Measurements from ENCODE around the gene WNT9B. TPM values are rescaled to one million over a fixed set of nuclear protein-coding genes. Genes with fewer than 3 reads are reported as not detected.

WNT9B gene
- total and polyA plus RNA-seq, 2 experiments from 2014 or later: 0.17 TPM; not detected in 1

DNA sequence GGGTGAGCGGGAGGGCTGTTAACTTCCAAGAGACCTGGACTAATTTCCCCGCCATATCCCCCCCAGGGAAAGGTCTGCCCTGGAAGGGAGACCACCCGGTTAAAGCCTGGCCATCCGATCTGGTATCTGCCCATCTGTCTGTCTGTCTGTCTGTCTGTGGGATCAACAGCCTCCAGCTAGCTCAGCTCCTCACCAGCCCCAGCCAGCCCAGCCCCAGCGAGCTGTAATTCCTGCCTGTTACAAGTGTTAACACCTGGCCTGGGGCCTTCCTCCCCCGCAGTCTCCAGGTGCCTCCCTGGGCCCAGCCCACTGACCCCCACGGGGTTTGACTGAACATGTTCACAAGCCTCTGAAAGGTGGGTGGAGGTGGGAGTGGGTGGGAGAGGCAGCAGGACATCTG, 36.9 kb upstream of the WNT9B start:
- no peaks in the 10 kb centered on the region for H3K79me2 ChIP-seq (replicated peaks; ENCODE audit: insufficient read depth)
- no peak for DNase-seq (ENCODE audit: low spot score)
- H3K9me2 ChIP-seq (ENCODE audit: insufficient read depth): no peaks in the 10 kb centered on the region
- Mint-ChIP-seq H3K9me3 (no peaks in the 10 kb centered on the region; the same call in 2 of the 3 replicates), H3K4me1 (peaks cover 66% of the 10 kb centered on the region), H3K27me3 (ENCODE audit: insufficient read depth, low read depth, poor library complexity) (peaks cover 57% of the 10 kb centered on the region), H3K4me3 (no peak overlapping the region), H3K27ac (no peak overlapping the region), H3K36me3 (ENCODE audit: low read depth) (no peaks in the 10 kb centered on the region)
- peaks cover 43% of the 10 kb centered on the region for H3K4me1 ChIP-seq (ENCODE audit: insufficient read depth)
- peaks cover 64% of the 10 kb centered on the region for H3K27me3 ChIP-seq (ENCODE audit: insufficient read depth)
- ATAC-seq: no peak
- H3K4me2 ChIP-seq: peak overlapping the region; percentile 60; the same call in 1 of the 2 replicates
- no peak overlapping the region for H3K27ac ChIP-seq (ENCODE audit: low read depth)
- no peak overlapping the region for H3K4me3 ChIP-seq
- TF ChIP-seq ZNF114 (CRISPR knock-in tag; IDR thresholded peaks at IDR 0.05) (no peak), CREB1 (CRISPR knock-in tag; IDR thresholded peaks at IDR 0.05; ENCODE audit: low read depth) (no peak), NANOG (IDR thresholded peaks at IDR 0.05; ENCODE audit: borderline replicate concordance) (no peak), POLR2AphosphoS5 (IDR thresholded peaks at IDR 0.05; ENCODE audit: low read depth) (no peak), EZH2phosphoT487 (IDR thresholded peaks at IDR 0.05; ENCODE audit: unreplicated experiment) (no peak), ZNF331 (CRISPR knock-in tag; IDR thresholded peaks at IDR 0.05; ENCODE audit: low read depth) (no peak), EZH2 (IDR thresholded peaks at IDR 0.05; ENCODE audit: low read depth, unreplicated experiment) (no peak), JUNB (IDR thresholded peaks at IDR 0.05; ENCODE audit: unreplicated experiment) (no peak), STAT1 (IDR thresholded peaks at IDR 0.05; ENCODE audit: unreplicated experiment) (no peak)
- TF ChIP-seq, protein P1, sequence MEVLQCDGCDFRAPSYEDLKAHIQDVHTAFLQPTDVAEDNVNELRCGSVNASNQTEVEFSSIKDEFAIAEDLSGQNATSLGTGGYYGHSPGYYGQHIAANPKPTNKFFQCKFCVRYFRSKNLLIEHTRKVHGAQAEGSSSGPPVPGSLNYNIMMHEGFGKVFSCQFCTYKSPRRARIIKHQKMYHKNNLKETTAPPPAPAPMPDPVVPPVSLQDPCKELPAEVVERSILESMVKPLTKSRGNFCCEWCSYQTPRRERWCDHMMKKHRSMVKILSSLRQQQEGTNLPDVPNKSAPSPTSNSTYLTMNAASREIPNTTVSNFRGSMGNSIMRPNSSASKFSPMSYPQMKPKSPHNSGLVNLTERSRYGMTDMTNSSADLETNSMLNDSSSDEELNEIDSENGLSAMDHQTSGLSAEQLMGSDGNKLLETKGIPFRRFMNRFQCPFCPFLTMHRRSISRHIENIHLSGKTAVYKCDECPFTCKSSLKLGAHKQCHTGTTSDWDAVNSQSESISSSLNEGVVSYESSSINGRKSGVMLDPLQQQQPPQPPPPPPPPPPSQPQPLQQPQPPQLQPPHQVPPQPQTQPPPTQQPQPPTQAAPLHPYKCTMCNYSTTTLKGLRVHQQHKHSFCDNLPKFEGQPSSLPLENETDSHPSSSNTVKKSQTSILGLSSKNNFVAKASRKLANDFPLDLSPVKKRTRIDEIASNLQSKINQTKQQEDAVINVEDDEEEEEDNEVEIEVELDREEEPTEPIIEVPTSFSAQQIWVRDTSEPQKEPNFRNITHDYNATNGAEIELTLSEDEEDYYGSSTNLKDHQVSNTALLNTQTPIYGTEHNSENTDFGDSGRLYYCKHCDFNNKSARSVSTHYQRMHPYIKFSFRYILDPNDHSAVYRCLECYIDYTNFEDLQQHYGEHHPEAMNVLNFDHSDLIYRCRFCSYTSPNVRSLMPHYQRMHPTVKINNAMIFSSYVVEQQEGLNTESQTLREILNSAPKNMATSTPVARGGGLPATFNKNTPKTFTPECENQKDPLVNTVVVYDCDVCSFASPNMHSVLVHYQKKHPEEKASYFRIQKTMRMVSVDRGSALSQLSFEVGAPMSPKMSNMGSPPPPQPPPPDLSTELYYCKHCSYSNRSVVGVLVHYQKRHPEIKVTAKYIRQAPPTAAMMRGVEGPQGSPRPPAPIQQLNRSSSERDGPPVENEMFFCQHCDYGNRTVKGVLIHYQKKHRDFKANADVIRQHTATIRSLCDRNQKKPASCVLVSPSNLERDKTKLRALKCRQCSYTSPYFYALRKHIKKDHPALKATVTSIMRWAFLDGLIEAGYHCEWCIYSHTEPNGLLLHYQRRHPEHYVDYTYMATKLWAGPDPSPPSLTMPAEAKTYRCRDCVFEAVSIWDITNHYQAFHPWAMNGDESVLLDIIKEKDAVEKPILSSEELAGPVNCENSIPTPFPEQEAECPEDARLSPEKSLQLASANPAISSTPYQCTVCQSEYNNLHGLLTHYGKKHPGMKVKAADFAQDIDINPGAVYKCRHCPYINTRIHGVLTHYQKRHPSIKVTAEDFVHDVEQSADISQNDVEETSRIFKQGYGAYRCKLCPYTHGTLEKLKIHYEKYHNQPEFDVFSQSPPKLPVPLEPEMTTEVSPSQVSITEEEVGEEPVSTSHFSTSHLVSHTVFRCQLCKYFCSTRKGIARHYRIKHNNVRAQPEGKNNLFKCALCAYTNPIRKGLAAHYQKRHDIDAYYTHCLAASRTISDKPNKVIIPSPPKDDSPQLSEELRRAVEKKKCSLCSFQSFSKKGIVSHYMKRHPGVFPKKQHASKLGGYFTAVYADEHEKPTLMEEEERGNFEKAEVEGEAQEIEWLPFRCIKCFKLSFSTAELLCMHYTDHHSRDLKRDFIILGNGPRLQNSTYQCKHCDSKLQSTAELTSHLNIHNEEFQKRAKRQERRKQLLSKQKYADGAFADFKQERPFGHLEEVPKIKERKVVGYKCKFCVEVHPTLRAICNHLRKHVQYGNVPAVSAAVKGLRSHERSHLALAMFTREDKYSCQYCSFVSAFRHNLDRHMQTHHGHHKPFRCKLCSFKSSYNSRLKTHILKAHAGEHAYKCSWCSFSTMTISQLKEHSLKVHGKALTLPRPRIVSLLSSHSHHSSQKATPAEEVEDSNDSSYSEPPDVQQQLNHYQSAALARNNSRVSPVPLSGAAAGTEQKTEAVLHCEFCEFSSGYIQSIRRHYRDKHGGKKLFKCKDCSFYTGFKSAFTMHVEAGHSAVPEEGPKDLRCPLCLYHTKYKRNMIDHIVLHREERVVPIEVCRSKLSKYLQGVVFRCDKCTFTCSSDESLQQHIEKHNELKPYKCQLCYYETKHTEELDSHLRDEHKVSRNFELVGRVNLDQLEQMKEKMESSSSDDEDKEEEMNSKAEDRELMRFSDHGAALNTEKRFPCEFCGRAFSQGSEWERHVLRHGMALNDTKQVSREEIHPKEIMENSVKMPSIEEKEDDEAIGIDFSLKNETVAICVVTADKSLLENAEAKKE (CRISPR knock-in tag; IDR thresholded peaks at IDR 0.05): no peak
- TF ChIP-seq, protein P2, sequence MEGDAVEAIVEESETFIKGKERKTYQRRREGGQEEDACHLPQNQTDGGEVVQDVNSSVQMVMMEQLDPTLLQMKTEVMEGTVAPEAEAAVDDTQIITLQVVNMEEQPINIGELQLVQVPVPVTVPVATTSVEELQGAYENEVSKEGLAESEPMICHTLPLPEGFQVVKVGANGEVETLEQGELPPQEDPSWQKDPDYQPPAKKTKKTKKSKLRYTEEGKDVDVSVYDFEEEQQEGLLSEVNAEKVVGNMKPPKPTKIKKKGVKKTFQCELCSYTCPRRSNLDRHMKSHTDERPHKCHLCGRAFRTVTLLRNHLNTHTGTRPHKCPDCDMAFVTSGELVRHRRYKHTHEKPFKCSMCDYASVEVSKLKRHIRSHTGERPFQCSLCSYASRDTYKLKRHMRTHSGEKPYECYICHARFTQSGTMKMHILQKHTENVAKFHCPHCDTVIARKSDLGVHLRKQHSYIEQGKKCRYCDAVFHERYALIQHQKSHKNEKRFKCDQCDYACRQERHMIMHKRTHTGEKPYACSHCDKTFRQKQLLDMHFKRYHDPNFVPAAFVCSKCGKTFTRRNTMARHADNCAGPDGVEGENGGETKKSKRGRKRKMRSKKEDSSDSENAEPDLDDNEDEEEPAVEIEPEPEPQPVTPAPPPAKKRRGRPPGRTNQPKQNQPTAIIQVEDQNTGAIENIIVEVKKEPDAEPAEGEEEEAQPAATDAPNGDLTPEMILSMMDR (conservative IDR thresholded peaks at IDR 0.05; ENCODE audit: low read depth in 2 of 2): no peak
- TF ChIP-seq, protein P3, sequence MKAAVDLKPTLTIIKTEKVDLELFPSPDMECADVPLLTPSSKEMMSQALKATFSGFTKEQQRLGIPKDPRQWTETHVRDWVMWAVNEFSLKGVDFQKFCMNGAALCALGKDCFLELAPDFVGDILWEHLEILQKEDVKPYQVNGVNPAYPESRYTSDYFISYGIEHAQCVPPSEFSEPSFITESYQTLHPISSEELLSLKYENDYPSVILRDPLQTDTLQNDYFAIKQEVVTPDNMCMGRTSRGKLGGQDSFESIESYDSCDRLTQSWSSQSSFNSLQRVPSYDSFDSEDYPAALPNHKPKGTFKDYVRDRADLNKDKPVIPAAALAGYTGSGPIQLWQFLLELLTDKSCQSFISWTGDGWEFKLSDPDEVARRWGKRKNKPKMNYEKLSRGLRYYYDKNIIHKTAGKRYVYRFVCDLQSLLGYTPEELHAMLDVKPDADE (IDR thresholded peaks at IDR 0.05): no peak
- TF ChIP-seq, protein P4, sequence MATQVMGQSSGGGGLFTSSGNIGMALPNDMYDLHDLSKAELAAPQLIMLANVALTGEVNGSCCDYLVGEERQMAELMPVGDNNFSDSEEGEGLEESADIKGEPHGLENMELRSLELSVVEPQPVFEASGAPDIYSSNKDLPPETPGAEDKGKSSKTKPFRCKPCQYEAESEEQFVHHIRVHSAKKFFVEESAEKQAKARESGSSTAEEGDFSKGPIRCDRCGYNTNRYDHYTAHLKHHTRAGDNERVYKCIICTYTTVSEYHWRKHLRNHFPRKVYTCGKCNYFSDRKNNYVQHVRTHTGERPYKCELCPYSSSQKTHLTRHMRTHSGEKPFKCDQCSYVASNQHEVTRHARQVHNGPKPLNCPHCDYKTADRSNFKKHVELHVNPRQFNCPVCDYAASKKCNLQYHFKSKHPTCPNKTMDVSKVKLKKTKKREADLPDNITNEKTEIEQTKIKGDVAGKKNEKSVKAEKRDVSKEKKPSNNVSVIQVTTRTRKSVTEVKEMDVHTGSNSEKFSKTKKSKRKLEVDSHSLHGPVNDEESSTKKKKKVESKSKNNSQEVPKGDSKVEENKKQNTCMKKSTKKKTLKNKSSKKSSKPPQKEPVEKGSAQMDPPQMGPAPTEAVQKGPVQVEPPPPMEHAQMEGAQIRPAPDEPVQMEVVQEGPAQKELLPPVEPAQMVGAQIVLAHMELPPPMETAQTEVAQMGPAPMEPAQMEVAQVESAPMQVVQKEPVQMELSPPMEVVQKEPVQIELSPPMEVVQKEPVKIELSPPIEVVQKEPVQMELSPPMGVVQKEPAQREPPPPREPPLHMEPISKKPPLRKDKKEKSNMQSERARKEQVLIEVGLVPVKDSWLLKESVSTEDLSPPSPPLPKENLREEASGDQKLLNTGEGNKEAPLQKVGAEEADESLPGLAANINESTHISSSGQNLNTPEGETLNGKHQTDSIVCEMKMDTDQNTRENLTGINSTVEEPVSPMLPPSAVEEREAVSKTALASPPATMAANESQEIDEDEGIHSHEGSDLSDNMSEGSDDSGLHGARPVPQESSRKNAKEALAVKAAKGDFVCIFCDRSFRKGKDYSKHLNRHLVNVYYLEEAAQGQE (IDR thresholded peaks at IDR 0.05; ENCODE audit: unreplicated experiment): no peak
- no peaks in the 10 kb centered on the region for H3K36me3 ChIP-seq (ENCODE audit: insufficient read depth)
- H2AFZ ChIP-seq: no peak overlapping the region
- peaks cover 6% of the 10 kb centered on the region for H3F3A ChIP-seq (replicated peaks; ENCODE audit: low read depth)
- no peaks in the 10 kb centered on the region for H4K20me1 ChIP-seq (replicated peaks; ENCODE audit: insufficient read depth)

All from GM23338 (cell line).